PC-3 (cell line): ENCODE data around the gene CILP. TPM values are rescaled to one million over a fixed set of nuclear protein-coding genes. Genes with fewer than 3 reads are reported as not detected.

Experiments used
- ATAC-seq: fragments of 200-7000 bp; cut with Tn5 transposase; 2 replicates; pipeline ENCODE4 v1.9.1; 2020; ENCODE audit warnings: mild to moderate bottlenecking, moderate library complexity
- BruUV-seq: library from RNA; stranded (reverse); fragments of 400-500 nt; replicated peaks from 2 replicates; lab custom pipeline; 2021; lab: Mats Ljungman, UMichigan
- CTCF ChIA-PET: fragments of 300-600 bp; sonication (Branson Sonifier 250); formaldehyde crosslinking; loops from one replicate; lab custom pipeline; 2022; ENCODE audit warnings: antibody characterized with exemption; lab: Charles Lee
- POLR2A ChIA-PET: fragments of 300-600 bp; sonication (Branson Sonifier 250); formaldehyde crosslinking; loops from one replicate; lab custom pipeline; 2022; ENCODE audit warnings: antibody characterized with exemption; ENCODE audit not compliant: unreplicated experiment; lab: Charles Lee
- DNase-seq: peaks from one replicate; pipeline ENCODE4 v3.0.0-alpha.2; 2015
- H2AFZ ChIP-seq: fragments of 300-600 bp; sonication (generic); 2 replicates; pipeline ENCODE4 v1.6.0; 2016; ENCODE audit warnings: antibody characterized with exemption, low read length
- H3F3A ChIP-seq: fragments of 300-600 bp; sonication (generic); one replicate; pipeline ENCODE4 v1.6.0; 2017; ENCODE audit warnings: antibody characterized with exemption, low read length, control low read depth, mild to moderate bottlenecking; ENCODE audit not compliant: unreplicated experiment
- H3K27ac ChIP-seq: fragments of 300-600 bp; sonication (generic); 2 replicates; pipeline ENCODE4 v1.5.1; 2016; ENCODE audit warnings: mild to moderate bottlenecking, low read length
- H3K27me3 ChIP-seq: fragments of 300-600 bp; sonication (generic); 2 replicates; pipeline ENCODE4 v1.6.1; 2016; ENCODE audit warnings: low read length, mixed read lengths
- H3K36me3 ChIP-seq: fragments of 300-600 bp; sonication (generic); 2 replicates; pipeline ENCODE4 v1.6.1; 2016; ENCODE audit warnings: low read depth, mixed run types, low read length, mixed read lengths
- H3K4me1 ChIP-seq: fragments of 300-600 bp; sonication (generic); 2 replicates; pipeline ENCODE4 v1.5.1; 2016; ENCODE audit warnings: low read length; ENCODE audit not compliant: insufficient read depth
- H3K4me2 ChIP-seq: fragments of 300-600 bp; sonication (generic); 2 replicates; pipeline ENCODE4 v1.6.0; 2016; ENCODE audit warnings: low read length
- H3K4me3 ChIP-seq: fragments of 300-600 bp; sonication (generic); 2 replicates; pipeline ENCODE4 v1.5.1; 2016; ENCODE audit warnings: mild to moderate bottlenecking, low read length, mixed read lengths
- H3K79me2 ChIP-seq: fragments of 300-600 bp; sonication (generic); 2 replicates; pipeline ENCODE4 v1.6.1; 2017; ENCODE audit warnings: low read length, mixed read lengths
- H3K9ac ChIP-seq: fragments of 300-600 bp; sonication (generic); 2 replicates; pipeline ENCODE4 v1.6.0; 2016; ENCODE audit warnings: mild to moderate bottlenecking, low read length
- H3K9me2 ChIP-seq: fragments of 300-600 bp; sonication (generic); replicated peaks from 2 replicates; pipeline ENCODE4 v1.6.1; 2016; ENCODE audit warnings: mixed run types, low read length, mixed read lengths
- H3K9me3 ChIP-seq: fragments of 300-600 bp; sonication (generic); 2 replicates; pipeline ENCODE4 v1.6.1; 2016; ENCODE audit warnings: low read length, mixed read lengths
- H4K20me1 ChIP-seq: fragments of 300-600 bp; sonication (generic); 2 replicates; pipeline ENCODE4 v1.6.1; 2016; ENCODE audit warnings: low read length, mixed read lengths
- CTCF ChIP-seq: fragments of 300-600 bp; sonication (generic); conservative IDR thresholded peaks from 2 replicates; pipeline ENCODE4 v1.5.1; 2017; ENCODE audit warnings: antibody characterized with exemption, low read depth, mild to moderate bottlenecking, low read length
- EZH2 ChIP-seq: fragments of 300-600 bp; sonication (generic); IDR thresholded peaks from one replicate; pipeline ENCODE4 v1.6.1; 2017; ENCODE audit warnings: antibody characterized with exemption, mild to moderate bottlenecking, low read length; ENCODE audit not compliant: unreplicated experiment
- EZH2phosphoT487 ChIP-seq: fragments of 300-600 bp; sonication (generic); IDR thresholded peaks from 2 replicates; pipeline ENCODE4 v1.6.1; 2018; ENCODE audit warnings: mild to moderate bottlenecking, antibody characterized with exemption, low read length, borderline replicate concordance
- intact Hi-C: fragments of 100-400 bp; cut with micrococcal nuclease; formaldehyde crosslinking; loops from 2 replicates; pipeline ENCODE4 v1.9.0; 2023
- total RNA-seq: library from RNA; depleted of rRNA; stranded (reverse); fragments of >200 nt; gene quantifications from 2 replicates; pipeline ENCODE4 v1.2.3, GENCODE V29; 2014

The CILP gene
- total RNA-seq, 1 experiment from 2014 or later = not detected

GRCh38 chr15:65180167-65180566 is 31.1 kb downstream of the CILP start:
- no peaks in the 10 kb centered on the region for H3K9me2 ChIP-seq
- H3K36me3 ChIP-seq = peaks cover 19% of the 10 kb centered on the region; the same call in 1 of the 2 replicates
- intact Hi-C loops = no loop called here
- H3K9ac ChIP-seq = no peak overlapping the region
- no peak overlapping the region for H2AFZ ChIP-seq
- H3K79me2 ChIP-seq = peaks cover 59% of the 10 kb centered on the region
- no peak for ATAC-seq
- TF ChIP-seq EZH2 = no peak
- TF ChIP-seq CTCF = no peak
- no peak for TF ChIP-seq EZH2phosphoT487
- CTCF ChIA-PET = no interaction called here
- POLR2A ChIA-PET = interaction anchor here (0.5 kb wide), 1 partner anchor 125 kb away, joined by 3 read pairs; the partner anchor contains the start of gene RNU5B-1
- no peak overlapping the region for H3K27ac ChIP-seq
- no peak for DNase-seq
- H3F3A ChIP-seq = no peaks in the 10 kb centered on the region
- no peaks in the 10 kb centered on the region for H3K27me3 ChIP-seq
- no peaks in the 10 kb centered on the region for H3K9me3 ChIP-seq
- BruUV-seq = no TSS peak
- H3K4me3 ChIP-seq = no peak overlapping the region
- peaks cover 9% of the 10 kb centered on the region for H3K4me1 ChIP-seq
- no peaks in the 10 kb centered on the region for H4K20me1 ChIP-seq
- no peak overlapping the region for H3K4me2 ChIP-seq

GRCh38 chr15:65177901-65178300 is 33.4 kb downstream of the CILP start:
- DNase-seq = peak; percentile 51
- Histone ChIP-seq H2AFZ (no peak overlapping the region), H3K27ac (no peak overlapping the region), H4K20me1 (no peaks in the 10 kb centered on the region), H3F3A (no peaks in the 10 kb centered on the region), H3K9ac (no peak overlapping the region), H3K36me3 (peaks cover 19% of the 10 kb centered on the region; the same call in 1 of the 2 replicates), H3K27me3 (no peaks in the 10 kb centered on the region), H3K79me2 (peaks cover 37% of the 10 kb centered on the region), H3K9me3 (no peaks in the 10 kb centered on the region), H3K9me2 (no peaks in the 10 kb centered on the region), H3K4me1 (peaks cover 8% of the 10 kb centered on the region), H3K4me3 (no peak overlapping the region), H3K4me2 (no peak overlapping the region)
- POLR2A ChIA-PET = no interaction called here
- ATAC-seq = peak; percentile 59
- TF ChIP-seq CTCF (no peak), EZH2phosphoT487 (no peak), EZH2 (no peak)
- CTCF ChIA-PET = no interaction called here
- intact Hi-C loops = no loop called here
- no TSS peak for BruUV-seq

- Histone ChIP-seq H3K79me2 (peaks cover 19% of the 10 kb centered on the region), H4K20me1 (no peaks in the 10 kb centered on the region), H3K4me2 (no peak overlapping the region), H3K9me2 (no peaks in the 10 kb centered on the region), H3F3A (no peaks in the 10 kb centered on the region), H3K4me1 (peaks cover 9% of the 10 kb centered on the region; the same call in 1 of the 2 replicates), H3K4me3 (no peak overlapping the region), H3K27ac (no peak overlapping the region), H3K27me3 (no peaks in the 10 kb centered on the region), H3K36me3 (peaks cover 19% of the 10 kb centered on the region; the same call in 1 of the 2 replicates), H3K9ac (no peak overlapping the region), H2AFZ (no peak overlapping the region), H3K9me3 (no peaks in the 10 kb centered on the region)
- ChIA-PET CTCF (no interaction called here), POLR2A (no interaction called here)
- ATAC-seq = no peak
- intact Hi-C loops = no loop called here
- no peak for DNase-seq
- TF ChIP-seq CTCF (no peak), EZH2phosphoT487 (no peak), EZH2 (no peak)
- no TSS peak for BruUV-seq
Measured at GRCh38 chr15:65176056-65176455, 35.2 kb downstream of the CILP start.
